Stomach (tissue), 4 donors: ENCODE measurements around the gene SET.

Experiments
- CTCF ChIP-seq, 7 experiments: fragments of 450-650 bp in 4 of 7; fragments of 200-600 bp in 3 of 7; sonication (generic) in 3 of 7; IDR thresholded peaks; one replicate each; pipeline ENCODE4 v1.5.1; 2016 to 2019; ENCODE audit warnings: antibody characterized with exemption in 7 of 7, control low read depth in 2 of 7, mild to moderate bottlenecking in 1 of 7
- POLR2AphosphoS5 ChIP-seq, 3 donors: sonication (generic); formaldehyde crosslinking; IDR thresholded peaks; one replicate each; pipeline ENCODE4 v1.6.1; 2016; ENCODE audit warnings: antibody characterized with exemption in 3 of 3

DNA sequence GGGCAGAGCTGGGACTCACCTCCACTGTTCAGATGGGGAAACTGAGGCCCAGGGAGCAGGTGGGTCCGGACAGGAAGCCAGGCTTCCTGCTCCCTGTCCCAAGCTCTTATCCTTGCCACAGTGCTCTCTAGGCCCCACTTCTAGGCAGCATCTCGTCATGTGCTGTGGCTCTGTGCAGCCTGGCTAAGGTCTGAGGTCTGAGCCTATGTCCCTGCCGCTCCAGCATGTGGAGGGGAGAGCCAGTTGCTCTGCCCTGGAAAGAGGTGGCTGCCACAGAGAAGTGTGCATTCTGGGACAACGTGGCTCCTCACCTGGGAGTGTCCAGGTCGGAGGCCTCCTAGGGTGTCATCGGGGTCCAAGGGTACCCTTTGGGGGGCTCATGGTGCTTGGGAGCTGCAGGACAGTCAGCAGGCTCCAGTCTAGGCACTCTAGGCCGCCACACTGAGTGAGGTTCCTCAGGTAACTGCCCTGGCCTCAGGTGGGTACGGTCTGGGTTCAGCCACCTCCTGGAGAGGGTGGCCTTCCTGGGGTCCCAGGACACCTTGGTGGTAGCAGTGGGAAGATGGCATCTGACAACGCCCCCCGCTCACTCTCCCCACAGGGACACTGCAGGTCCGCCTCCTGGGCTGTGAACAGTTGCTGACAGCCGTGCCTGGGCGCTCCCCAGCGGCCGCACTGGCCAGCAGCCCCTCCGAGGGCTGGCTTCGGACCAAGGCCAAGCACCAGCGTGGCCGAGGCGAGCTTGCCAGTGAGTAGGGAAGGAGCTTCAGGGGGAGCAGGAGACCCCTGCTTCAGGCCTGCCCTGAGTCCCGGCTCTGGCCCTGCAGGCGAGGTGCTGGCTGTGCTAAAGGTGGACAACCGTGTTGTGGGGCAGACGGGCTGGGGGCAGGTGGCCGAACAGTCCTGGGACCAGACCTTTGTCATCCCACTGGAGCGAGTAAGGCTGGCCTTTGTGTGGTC, 23.7 kb downstream of the SET start:
- TF ChIP-seq CTCF (IDR thresholded peaks at IDR 0.05) (no peak), POLR2AphosphoS5 (IDR thresholded peaks at IDR 0.05) (no peak)
